Measurements from ENCODE around the gene BICD1. TPM values are rescaled to one million over a fixed set of nuclear protein-coding genes. Genes with fewer than 3 reads are reported as not detected.

Gene BICD1
- total RNA-seq, 1 donor from 2014 or later, result 8.5 TPM

- peaks cover 6% of the 10 kb centered on the region for H3K36me3 ChIP-seq
- no peaks in the 10 kb centered on the region for H3K27me3 ChIP-seq (ENCODE audit: low read depth)
- intact Hi-C loops (cut with micrococcal nuclease), result loop anchor here (10.0 kb wide), 2 partner anchors 618 to 648 kb away; partner anchors contain the start of gene ETFBKMT
- H3K4me3 ChIP-seq, result no peak overlapping the region
- no peak for TF ChIP-seq CTCF (IDR thresholded peaks at IDR 0.05; ENCODE audit: borderline replicate concordance)
- no peak overlapping the region for H3K27ac ChIP-seq (replicated peaks)
- H3K4me1 ChIP-seq, result no peaks in the 10 kb centered on the region
- DNase-seq, result no peak
- H3K9me3 ChIP-seq (replicated peaks), result no peaks in the 10 kb centered on the region
Observed at GRCh38 chr12:32303174-32303549, 196.5 kb downstream of the BICD1 start.

- H3K27ac ChIP-seq (replicated peaks), result no peak overlapping the region
- no peaks in the 10 kb centered on the region for H3K27me3 ChIP-seq (ENCODE audit: low read depth)
- no peak overlapping the region for H3K4me3 ChIP-seq
- no peaks in the 10 kb centered on the region for H3K9me3 ChIP-seq (replicated peaks)
- peak; percentile 58 for TF ChIP-seq CTCF (IDR thresholded peaks at IDR 0.05; ENCODE audit: borderline replicate concordance)
- peaks cover 6% of the 10 kb centered on the region for H3K36me3 ChIP-seq
- intact Hi-C loops (cut with micrococcal nuclease), result loop anchor here (10.0 kb wide), 2 partner anchors 620 to 650 kb away; partner anchors contain the start of gene ETFBKMT
- no peaks in the 10 kb centered on the region for H3K4me1 ChIP-seq
- no peak for DNase-seq
Observed at GRCh38 chr12:32305163-32305562, 198.5 kb downstream of the BICD1 start.

GRCh38 chr12:32307326-32307725 is 200.7 kb downstream of the BICD1 start:
- DNase-seq, result no peak
- Histone ChIP-seq H3K27ac (replicated peaks) (no peak overlapping the region), H3K36me3 (peaks cover 6% of the 10 kb centered on the region), H3K4me1 (no peaks in the 10 kb centered on the region), H3K4me3 (no peak overlapping the region), H3K9me3 (replicated peaks) (no peaks in the 10 kb centered on the region), H3K27me3 (ENCODE audit: low read depth) (no peaks in the 10 kb centered on the region)
- TF ChIP-seq CTCF (IDR thresholded peaks at IDR 0.05; ENCODE audit: borderline replicate concordance), result no peak
- intact Hi-C loops (cut with micrococcal nuclease), result loop anchor here (10.0 kb wide), 2 partner anchors 623 to 653 kb away; partner anchors contain the start of gene ETFBKMT

- DNase-seq, result no peak
- intact Hi-C loops (cut with micrococcal nuclease), result loop anchor here (10.0 kb wide), 2 partner anchors 625 to 655 kb away; partner anchors contain the start of gene ETFBKMT
- Histone ChIP-seq H3K9me3 (replicated peaks) (no peaks in the 10 kb centered on the region), H3K27ac (replicated peaks) (no peak overlapping the region), H3K4me3 (no peak overlapping the region), H3K4me1 (no peaks in the 10 kb centered on the region), H3K36me3 (peaks cover 6% of the 10 kb centered on the region), H3K27me3 (ENCODE audit: low read depth) (no peaks in the 10 kb centered on the region)
- no peak for TF ChIP-seq CTCF (IDR thresholded peaks at IDR 0.05; ENCODE audit: borderline replicate concordance)
Observed at GRCh38 chr12:32309811-32310736, 203.4 kb downstream of the BICD1 start.

GRCh38 chr12:32312049-32312670 is 205.5 kb downstream of the BICD1 start:
- Histone ChIP-seq H3K4me1 (no peaks in the 10 kb centered on the region), H3K36me3 (no peaks in the 10 kb centered on the region), H3K27ac (replicated peaks) (no peak overlapping the region), H3K27me3 (ENCODE audit: low read depth) (no peaks in the 10 kb centered on the region), H3K4me3 (no peak overlapping the region), H3K9me3 (replicated peaks) (no peaks in the 10 kb centered on the region)
- intact Hi-C loops (cut with micrococcal nuclease), result no loop called here
- no peak for DNase-seq
- peak; percentile 64 for TF ChIP-seq CTCF (IDR thresholded peaks at IDR 0.05; ENCODE audit: borderline replicate concordance)

Measured in left ventricle myocardium inferior (tissue), 1 donor.